GM18951 (cell line): ENCODE measurements around the gene NXNL1.
"Not testable (repeated sequence)": the region's sequence is repeated elsewhere in the genome, so short reads cannot be mapped to it uniquely, and the experiment has no call there.

ENCODE experiments used
- POLR2A ChIP-seq: IDR thresholded peaks from 4 replicates; pipeline ENCODE4 v1.6.1; 2011; ENCODE audit warnings: mild to moderate bottlenecking; ENCODE audit not compliant: insufficient read length, insufficient read depth; ENCODE audit errors: extremely low read depth
- in situ Hi-C: fragments of 300-500 bp; cut with MboI; formaldehyde crosslinking; loops from one replicate; pipeline ENCODE4 v1.12.0; 2022; ENCODE audit warnings: low sequenced_read_pairs, mixed read lengths, inconsistent platforms; ENCODE audit not compliant: unreplicated experiment

The NXNL1 gene

DNA sequence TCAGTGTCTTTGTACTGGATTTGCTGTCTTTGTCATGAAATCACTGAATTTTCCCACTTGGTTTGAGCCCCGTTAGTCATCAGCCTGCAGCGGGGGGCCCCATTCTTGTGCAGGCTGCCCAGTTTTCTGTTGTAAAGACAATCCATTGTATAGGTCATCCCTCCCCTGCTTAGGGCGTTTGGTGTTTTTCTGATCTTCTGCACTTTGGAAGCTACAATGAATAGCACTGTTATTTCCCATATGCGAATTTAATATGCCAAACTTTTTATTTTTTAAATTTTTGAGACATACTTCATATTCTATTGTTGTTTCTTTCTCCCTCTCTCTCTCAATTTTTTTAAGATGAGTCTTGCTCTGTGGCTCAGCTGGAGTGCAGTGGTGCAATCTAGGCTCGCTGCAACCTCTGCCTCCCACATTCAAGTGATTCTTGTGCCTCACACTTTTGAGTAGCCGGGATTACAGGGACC is 18.6 kb upstream of the NXNL1 start:
- no peak for TF ChIP-seq POLR2A
- in situ Hi-C loops = no loop called here

DNA sequence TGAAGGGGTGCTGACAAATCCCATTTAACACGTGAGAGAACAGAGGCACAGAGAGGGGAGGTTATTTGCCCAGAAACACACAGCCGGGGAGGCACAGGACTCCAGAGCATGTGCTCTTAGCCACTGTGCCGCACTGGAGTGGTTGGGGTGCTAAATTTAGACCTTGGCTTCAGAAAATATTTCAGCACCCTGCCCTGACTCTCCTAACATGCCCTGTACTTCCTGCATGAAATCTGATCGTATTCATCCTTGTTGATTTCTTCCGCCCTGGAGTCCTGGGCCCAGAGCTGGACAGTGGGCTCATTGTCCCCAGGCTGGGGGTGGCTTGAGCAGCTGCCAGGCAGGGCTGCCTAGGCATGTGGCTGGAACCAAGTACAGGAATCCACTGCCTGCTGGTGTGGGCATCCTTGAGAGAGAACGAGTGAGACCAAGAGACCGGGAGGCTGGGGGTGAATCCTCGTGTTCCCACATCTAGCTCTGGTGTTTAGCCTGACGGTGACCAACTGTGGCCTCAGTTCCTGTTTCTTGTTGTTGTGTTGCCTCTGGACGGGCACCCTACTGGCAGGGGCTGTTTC is 14.9 kb upstream of the NXNL1 start:
- in situ Hi-C loops = no loop called here
- TF ChIP-seq POLR2A = no peak

GRCh38 chr19:17475011-17475540 is 14.3 kb upstream of the NXNL1 start:
- in situ Hi-C loops = not testable (repeated sequence)

DNA sequence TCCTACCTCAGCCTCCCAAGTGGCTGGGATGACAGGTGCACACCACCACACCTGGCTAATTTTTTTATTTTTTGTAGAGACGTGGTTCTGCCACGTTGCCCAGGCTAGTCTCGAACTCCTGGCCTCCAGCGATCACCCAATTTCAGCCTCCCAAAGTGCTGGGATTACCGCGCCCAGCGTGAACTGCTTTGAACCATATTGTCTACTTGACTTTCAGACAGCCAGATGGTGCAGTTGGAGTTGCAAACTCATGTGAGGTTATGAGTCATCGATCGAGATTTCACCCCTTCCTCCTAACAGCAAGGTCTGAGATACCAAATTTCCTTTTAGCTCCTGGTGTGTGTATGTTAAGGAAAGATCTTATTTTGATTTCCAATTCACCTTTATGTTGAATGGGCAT is 12.3 kb upstream of the NXNL1 start:
- in situ Hi-C loops = no loop called here
- no peak for TF ChIP-seq POLR2A

DNA sequence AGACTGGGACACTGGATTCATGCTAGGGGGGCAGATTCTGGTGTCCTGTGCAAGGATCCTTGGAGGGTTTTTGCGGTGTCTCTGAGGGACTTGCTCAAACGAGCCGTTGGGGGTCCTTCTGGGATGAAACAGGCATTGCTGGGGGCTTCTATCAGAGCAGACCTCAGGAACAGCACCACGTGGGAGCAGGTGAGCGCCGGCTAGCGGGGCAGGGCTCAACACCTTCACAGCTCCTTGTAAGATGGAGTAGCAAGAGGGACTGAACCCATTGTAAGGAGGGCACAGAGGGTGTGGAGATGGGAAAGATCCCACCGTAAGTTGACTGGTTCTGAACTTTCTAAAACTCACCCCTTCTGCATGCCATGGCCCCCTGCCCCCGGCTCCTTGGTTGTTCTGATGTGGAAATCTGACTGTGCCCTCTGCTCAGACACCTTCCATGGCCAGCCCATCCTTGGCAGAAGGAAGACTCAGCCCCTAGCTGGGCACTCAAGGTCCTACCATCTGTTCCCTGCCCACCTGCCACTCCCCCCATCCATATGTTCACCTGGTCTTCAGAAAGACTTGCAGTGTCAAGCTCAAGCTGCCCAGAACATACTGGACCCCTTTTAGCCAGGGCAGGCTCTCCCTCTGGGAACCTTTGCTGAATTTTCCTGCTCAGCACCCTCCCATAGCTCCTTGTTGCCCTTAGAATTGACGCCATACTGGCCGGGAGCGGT is 10.8 kb upstream of the NXNL1 start:
- in situ Hi-C loops = no loop called here
- no peak for TF ChIP-seq POLR2A

GRCh38 chr19:17470068-17470841 is 9.5 kb upstream of the NXNL1 start, which contains the start of gene SLC27A1:
Gene SLC27A1 (plus strand): TSS chr19:17470524. CDS start chr19:17470541, 17 bp downstream.
- in situ Hi-C loops = no loop called here
- TF ChIP-seq POLR2A = peak; percentile 8

DNA sequence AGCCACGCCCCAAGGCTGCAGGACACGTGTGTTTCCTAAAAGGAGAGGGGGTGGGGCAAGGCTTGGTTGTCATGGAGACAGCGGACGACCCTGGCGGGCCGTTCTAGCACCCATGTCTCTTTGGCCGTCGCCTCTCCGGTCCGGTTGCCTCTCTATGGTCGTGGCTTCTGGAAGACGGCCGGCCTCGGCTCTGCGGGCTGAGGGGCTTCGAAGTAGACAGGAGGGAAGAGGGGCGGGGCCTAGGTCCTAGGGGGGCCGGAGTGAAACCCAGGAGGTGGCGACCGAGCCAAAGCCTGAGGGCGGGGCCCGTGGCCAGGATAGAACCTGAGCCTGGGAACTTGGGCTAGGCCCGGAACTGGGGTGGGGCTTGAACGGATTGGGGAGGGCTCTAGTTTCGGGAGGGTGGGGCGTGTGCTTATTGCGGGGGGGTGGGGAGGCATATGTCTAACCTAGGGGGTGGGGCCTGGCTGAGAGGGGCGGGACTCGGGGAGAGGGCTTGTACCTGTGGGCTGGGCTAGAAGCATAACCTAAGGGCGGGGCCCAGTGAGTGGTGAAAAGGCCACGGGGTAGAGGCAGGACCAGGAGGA is 8.8 kb upstream of the NXNL1 start:
- in situ Hi-C loops = no loop called here
- peak; percentile 5 for TF ChIP-seq POLR2A

- no peak for TF ChIP-seq POLR2A
- in situ Hi-C loops = no loop called here
Observed at GRCh38 chr19:17469092-17469480, 8.4 kb upstream of the NXNL1 start.

DNA sequence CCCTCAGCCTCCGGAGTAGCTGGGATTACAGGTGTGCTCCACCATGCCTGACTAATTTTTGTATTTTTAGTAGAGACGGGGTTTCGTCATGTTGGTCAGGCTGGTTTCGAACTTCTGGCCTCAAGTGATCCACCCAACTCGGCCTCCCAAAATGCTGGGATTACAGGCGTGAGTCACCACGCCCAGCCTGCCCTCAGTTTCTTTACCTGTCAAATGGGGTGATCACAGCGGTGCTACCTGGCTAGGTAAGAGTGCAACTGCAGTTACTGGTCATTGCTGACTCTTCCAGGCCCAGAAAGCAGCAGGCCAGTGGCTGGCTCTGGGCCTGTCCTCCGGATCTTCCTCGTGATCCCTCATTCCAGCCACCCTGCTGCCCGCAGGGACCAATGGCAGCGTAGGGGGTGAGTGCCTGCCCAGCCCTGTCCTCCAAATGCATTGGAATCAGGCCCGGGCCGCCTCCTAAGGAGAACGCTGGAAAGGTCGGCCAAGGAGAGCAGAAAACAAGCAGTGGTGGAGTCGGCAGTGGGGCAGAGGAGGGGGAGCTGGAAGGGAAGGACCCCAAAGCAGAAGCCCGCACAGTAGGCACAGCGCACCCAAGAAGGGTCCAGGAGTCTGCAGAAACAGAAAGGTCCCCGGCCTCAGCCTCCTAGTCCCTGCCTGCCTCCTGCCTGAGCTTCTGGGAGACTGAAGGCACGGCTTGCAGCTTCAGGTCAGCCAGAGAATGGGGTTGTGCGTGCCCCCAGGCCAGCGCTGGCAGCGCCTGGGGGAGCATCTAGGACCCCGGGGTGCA is 7.8 kb upstream of the NXNL1 start:
- in situ Hi-C loops = no loop called here
- TF ChIP-seq POLR2A = no peak

DNA sequence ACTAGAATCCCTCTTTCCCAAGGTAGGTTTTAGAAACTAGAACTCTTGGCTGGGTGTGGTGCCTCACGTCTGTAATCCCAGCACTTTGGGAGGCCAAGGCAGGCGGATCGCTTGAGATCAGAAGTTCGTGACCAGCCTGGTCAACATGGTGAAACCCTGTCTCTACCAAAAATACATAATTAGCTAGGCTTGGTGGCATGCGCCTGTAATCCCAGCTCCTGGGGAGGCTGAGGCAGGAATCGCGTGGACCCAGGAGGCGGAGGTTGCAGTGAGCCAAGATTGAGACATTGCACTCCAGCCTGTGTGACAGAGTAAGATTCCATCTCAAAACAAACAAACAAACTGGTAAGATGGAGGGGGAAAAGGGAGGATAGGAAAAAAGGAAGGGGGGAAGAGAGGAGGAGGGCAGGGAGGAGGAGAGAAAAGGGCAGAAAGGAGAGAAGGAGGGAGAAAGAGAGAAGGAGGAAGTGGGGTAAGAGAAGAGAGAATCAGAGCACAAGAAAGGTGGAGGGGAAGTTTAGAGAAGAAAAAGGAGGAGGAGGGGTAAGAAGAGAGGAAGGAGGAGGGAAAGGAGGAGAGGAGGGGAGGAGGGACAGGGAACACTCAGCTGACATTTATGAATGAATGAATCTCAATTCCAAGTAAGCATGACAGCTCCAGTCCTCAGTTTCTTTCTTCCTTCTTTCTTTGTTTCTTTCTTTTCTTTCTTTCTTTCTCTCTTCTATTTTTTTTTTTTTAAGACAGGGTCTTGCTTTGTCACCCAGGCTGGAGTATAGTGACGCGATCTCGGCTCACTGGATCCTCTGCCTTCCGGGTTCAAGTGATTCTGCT is 7.0 kb upstream of the NXNL1 start:
- in situ Hi-C loops = no loop called here
- TF ChIP-seq POLR2A = no peak

DNA sequence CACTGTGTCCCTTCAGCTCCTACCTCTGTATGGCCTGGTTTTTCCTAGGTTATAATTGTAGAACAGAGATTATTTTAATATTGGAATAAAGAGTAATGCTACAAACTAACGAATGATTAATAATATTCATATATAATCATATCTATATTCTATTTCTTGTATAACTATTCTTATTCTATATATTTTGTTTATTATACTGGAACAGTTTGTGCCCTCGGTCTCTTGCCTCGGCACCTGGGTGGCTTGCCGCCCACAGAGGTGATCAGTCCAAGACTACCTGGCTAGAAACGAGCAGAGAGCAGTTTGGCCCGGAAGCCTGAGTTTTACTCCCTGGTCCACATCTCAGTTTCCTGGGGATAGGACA is 5.7 kb upstream of the NXNL1 start:
- in situ Hi-C loops = no loop called here
- TF ChIP-seq POLR2A = no peak

DNA sequence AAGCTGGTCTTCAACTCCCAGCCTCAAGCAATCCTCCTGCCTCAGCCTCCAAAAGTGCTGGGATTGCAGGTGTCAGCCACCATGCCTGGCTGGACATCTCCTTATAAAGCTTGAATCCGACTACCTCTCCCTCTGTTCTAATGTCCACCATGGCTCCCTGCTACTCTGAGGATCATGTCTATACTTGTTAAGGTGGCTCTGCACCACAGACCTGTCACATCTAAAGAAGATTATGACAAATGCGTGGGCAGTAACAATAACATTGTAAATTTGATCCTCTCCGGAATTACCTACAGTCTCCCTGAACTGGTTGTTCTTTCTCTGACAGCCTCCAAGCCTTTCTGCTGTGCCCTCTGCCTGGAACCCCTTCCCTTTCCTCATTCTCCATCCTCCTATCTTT is 1.8 kb downstream of the NXNL1 start:
- no peak for TF ChIP-seq POLR2A
- in situ Hi-C loops = no loop called here
